CD4-positive, alpha-beta T cell (primary cell): Measurements from ENCODE around the gene STAMBPL1. TPM values are rescaled to one million over a fixed set of nuclear protein-coding genes. Genes with fewer than 3 reads are reported as not detected.

Experiments used
- ATAC-seq: fragments of 200-7000 bp; cut with Tn5 transposase; one replicate; pipeline ENCODE4 v1.10.0; 2022; ENCODE audit warnings: mild to moderate bottlenecking; ENCODE audit not compliant: poor library complexity
- CTCF ChIA-PET: fragments of 350-600 bp; sonication (Branson Sonifier 250); formaldehyde crosslinking; loops from one replicate; lab custom pipeline; 2021; ENCODE audit warnings: antibody characterized with exemption, inconsistent platforms; lab: Charles Lee
- POLR2A ChIA-PET: fragments of 350-600 bp; sonication (Branson Sonifier 250); formaldehyde crosslinking; loops from one replicate; lab custom pipeline; 2021; ENCODE audit warnings: antibody characterized with exemption, inconsistent platforms; lab: Charles Lee
- DNase-seq, 14 experiments: peaks; one replicate each; pipeline ENCODE4 v3.0.0-alpha.2; 2013 to 2020; ENCODE audit warnings: mixed read lengths in 2 of 14
- H3K27ac ChIP-seq, 2 donors: one replicate each; pipeline versions ENCODE4 v1.5.1 to v1.7.0; 2013; ENCODE audit warnings: low read length in 2 of 2, low read depth in 1 of 2, mild to moderate bottlenecking in 1 of 2
- H3K27me3 ChIP-seq, 2 experiments: 1 replicate in 1 of 2; 2 replicates in 1 of 2; pipeline versions ENCODE4 v1.6.1 to v1.7.0; 2013; ENCODE audit warnings: low read length in 2 of 2, control low read depth in 1 of 2, mild to moderate bottlenecking in 1 of 2, moderate library complexity in 1 of 2; ENCODE audit not compliant: insufficient read depth in 2 of 2, control insufficient read depth in 1 of 2
- H3K36me3 ChIP-seq: one replicate; pipeline ENCODE4 v1.6.1; 2013; ENCODE audit warnings: low read length, control low read depth; ENCODE audit not compliant: insufficient read depth
- H3K4me1 ChIP-seq: one replicate; pipeline ENCODE4 v1.6.1; 2013; ENCODE audit warnings: low read length, control low read depth; ENCODE audit not compliant: insufficient read depth
- H3K4me3 ChIP-seq: one replicate; pipeline ENCODE4 v1.5.1; 2013; ENCODE audit warnings: mild to moderate bottlenecking, low read length, moderate library complexity
- H3K9me3 ChIP-seq, 2 experiments: 1 replicate in 1 of 2; 2 replicates in 1 of 2; pipeline versions ENCODE4 v1.6.1 to v1.7.0; 2013; ENCODE audit warnings: low read length in 2 of 2, mild to moderate bottlenecking in 2 of 2, control low read depth in 1 of 2, moderate library complexity in 1 of 2; ENCODE audit not compliant: control insufficient read depth in 1 of 2, insufficient read depth in 1 of 2
- H3K27ac Mint-ChIP-seq: one replicate; pipeline ENCODE4 v1.8.0; 2020; ENCODE audit warnings: mixed read lengths
- H3K27me3 Mint-ChIP-seq: one replicate; pipeline ENCODE4 v1.8.0; 2021; ENCODE audit warnings: mixed read lengths
- H3K36me3 Mint-ChIP-seq: one replicate; pipeline ENCODE4 v1.8.0; 2021; ENCODE audit warnings: low read depth, mixed read lengths
- H3K4me1 Mint-ChIP-seq: one replicate; pipeline ENCODE4 v1.8.0; 2021; ENCODE audit warnings: low read depth, mixed read lengths
- H3K4me3 Mint-ChIP-seq: one replicate; pipeline ENCODE4 v1.8.0; 2020; ENCODE audit warnings: mild to moderate bottlenecking, mixed read lengths
- H3K9me3 Mint-ChIP-seq: one replicate; pipeline ENCODE4 v1.8.0; 2020; ENCODE audit warnings: mixed read lengths
- intact Hi-C, 2 experiments: fragments of 100-400 bp; cut with DNase I in 1 of 2; cut with micrococcal nuclease in 1 of 2; formaldehyde crosslinking; loops; one replicate each; pipeline versions ENCODE4 v1.15.1 to v1.9.0; 2023 to 2025; cut with DNase I, micrococcal nuclease
- total RNA-seq, 174 experiments: library from RNA in 2 of 174; stranded (reverse) in 2 of 174; gene quantifications; one replicate each; pipeline ENCODE4 v1.2.3 and lab custom pipeline; 2021 to 2026
- TF ChIP-seq, protein P1 (sequence below): fragments of 200-600 bp; IDR thresholded peaks from one replicate; pipeline ENCODE4 v1.8.0; 2022; ENCODE audit warnings: antibody characterized with exemption, mild to moderate bottlenecking

The STAMBPL1 gene
- total RNA-seq, 2 experiments from 2014 or later, result 23.7 to 26.7 TPM

DNA sequence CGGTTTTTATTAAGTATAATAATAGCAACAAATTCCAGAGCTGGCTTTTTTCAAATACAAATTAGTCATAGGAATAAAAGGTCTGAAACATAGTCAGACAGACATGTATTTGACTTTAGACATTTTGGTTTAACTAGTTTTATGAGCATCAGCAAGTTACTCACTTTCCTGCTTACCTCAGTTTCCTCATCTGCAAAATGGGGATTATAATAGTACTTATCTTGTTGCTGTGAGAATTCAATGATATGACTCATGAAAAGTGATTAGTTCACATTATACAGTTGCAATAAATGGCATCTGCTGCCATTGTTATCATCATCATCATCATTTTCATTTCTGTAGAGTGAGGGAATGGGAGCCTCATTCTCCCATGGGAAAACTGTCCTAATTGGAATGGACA is 39.0 kb downstream of the STAMBPL1 start:
- POLR2A ChIA-PET, result no interaction called here
- H3K9me3 ChIP-seq, result no peaks in the 10 kb centered on the region
- no peak overlapping the region for H3K27ac ChIP-seq
- H3K27me3 ChIP-seq, result no peaks in the 10 kb centered on the region
- H3K9me3 Mint-ChIP-seq, result no peaks in the 10 kb centered on the region
- H3K4me1 ChIP-seq, result no peaks in the 10 kb centered on the region
- no peaks in the 10 kb centered on the region for H3K4me1 Mint-ChIP-seq
- H3K4me3 Mint-ChIP-seq, result no peak overlapping the region
- CTCF ChIA-PET, result interaction anchor here (0.9 to 1.4 kb wide), 2 partner anchors 11 to 16 kb away, joined by 3 read pairs; no protein-coding TSS in a partner anchor
- no peak overlapping the region for H3K27ac Mint-ChIP-seq
- DNase-seq (no peak), ATAC-seq (no peak)
- no peaks in the 10 kb centered on the region for H3K27me3 Mint-ChIP-seq
- H3K36me3 ChIP-seq, result peaks cover 75% of the 10 kb centered on the region
- TF ChIP-seq, protein P1, sequence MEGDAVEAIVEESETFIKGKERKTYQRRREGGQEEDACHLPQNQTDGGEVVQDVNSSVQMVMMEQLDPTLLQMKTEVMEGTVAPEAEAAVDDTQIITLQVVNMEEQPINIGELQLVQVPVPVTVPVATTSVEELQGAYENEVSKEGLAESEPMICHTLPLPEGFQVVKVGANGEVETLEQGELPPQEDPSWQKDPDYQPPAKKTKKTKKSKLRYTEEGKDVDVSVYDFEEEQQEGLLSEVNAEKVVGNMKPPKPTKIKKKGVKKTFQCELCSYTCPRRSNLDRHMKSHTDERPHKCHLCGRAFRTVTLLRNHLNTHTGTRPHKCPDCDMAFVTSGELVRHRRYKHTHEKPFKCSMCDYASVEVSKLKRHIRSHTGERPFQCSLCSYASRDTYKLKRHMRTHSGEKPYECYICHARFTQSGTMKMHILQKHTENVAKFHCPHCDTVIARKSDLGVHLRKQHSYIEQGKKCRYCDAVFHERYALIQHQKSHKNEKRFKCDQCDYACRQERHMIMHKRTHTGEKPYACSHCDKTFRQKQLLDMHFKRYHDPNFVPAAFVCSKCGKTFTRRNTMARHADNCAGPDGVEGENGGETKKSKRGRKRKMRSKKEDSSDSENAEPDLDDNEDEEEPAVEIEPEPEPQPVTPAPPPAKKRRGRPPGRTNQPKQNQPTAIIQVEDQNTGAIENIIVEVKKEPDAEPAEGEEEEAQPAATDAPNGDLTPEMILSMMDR, result no peak
- no peak overlapping the region for H3K4me3 ChIP-seq
- intact Hi-C loops, result no loop called here
- H3K36me3 Mint-ChIP-seq, result peaks cover 73% of the 10 kb centered on the region

DNA sequence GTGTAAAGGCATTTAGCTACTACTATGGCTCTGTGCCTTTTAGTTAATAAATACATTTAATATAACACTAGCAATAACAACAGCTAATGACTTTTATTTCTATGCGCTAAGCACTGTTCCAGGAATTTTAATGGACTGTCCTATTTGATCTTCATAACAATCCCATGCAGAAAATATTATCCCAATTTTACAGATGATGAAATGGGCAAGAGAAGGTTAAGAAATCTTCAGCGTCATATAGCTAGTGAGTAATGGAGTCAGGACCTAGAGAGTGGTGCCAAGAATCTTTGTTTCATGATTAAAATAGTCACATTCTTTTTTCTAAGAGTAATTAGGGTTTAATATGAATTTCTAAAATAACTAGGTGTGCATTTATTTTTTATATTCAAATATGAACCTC is 40.2 kb downstream of the STAMBPL1 start:
- H3K36me3 ChIP-seq, result peaks cover 70% of the 10 kb centered on the region
- Mint-ChIP-seq H3K4me1 (no peaks in the 10 kb centered on the region), H3K9me3 (no peaks in the 10 kb centered on the region), H3K27ac (no peak overlapping the region), H3K27me3 (no peaks in the 10 kb centered on the region), H3K36me3 (peaks cover 80% of the 10 kb centered on the region), H3K4me3 (no peak overlapping the region)
- intact Hi-C loops, result no loop called here
- H3K27ac ChIP-seq, result no peak overlapping the region
- ATAC-seq (no peak), DNase-seq (no peak)
- no peak overlapping the region for H3K4me3 ChIP-seq
- no peaks in the 10 kb centered on the region for H3K4me1 ChIP-seq
- H3K27me3 ChIP-seq, result no peaks in the 10 kb centered on the region
- POLR2A ChIA-PET, result no interaction called here
- TF ChIP-seq, protein P1, result no peak
- no peaks in the 10 kb centered on the region for H3K9me3 ChIP-seq
- CTCF ChIA-PET, result interaction anchor here (0.9 kb wide), 1 partner anchor 11 kb away, joined by 3 read pairs; no protein-coding TSS in a partner anchor

DNA sequence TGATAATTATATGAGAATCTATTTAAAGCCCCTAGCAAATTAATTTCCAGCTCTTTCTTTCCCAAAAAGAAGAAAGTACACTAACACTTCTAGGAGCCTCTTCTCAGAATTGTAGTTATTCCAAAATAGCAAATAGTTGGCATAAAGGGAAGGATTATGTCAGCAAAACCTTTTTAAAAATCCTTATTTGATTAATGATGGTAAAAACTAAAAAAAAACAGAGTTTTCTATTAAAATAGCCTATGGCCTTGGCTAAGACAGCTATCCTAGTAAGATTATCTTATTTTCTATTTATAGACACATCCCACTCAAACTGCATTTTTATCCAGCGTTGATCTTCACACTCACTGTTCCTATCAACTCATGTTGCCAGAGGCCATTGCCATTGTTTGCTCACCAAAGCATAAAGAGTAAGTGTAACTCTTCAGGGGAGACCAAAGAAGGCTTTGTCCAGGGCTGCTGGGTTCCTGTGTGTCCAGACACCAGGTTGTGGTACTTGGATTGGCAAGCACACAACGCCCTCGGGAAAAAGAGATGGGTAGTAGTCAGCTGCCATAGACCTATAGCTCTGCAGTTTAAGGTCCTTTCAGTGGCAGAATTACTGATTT is 41.0 kb downstream of the STAMBPL1 start:
- ChIA-PET POLR2A (interaction anchor here (0.8 kb wide), 1 partner anchor 41 kb away, joined by 3 read pairs; the partner anchor contains the start of gene STAMBPL1), CTCF (interaction anchor here (1.3 kb wide), 1 partner anchor 86 kb away, joined by 3 read pairs; no protein-coding TSS in a partner anchor)
- Histone ChIP-seq H3K36me3 (peaks cover 67% of the 10 kb centered on the region), H3K9me3 (no peaks in the 10 kb centered on the region), H3K4me1 (no peaks in the 10 kb centered on the region), H3K27ac (no peak overlapping the region), H3K27me3 (no peaks in the 10 kb centered on the region), H3K4me3 (no peak overlapping the region)
- Mint-ChIP-seq H3K27me3 (no peaks in the 10 kb centered on the region), H3K4me3 (no peak overlapping the region), H3K9me3 (no peaks in the 10 kb centered on the region), H3K27ac (no peak overlapping the region), H3K36me3 (peaks cover 76% of the 10 kb centered on the region), H3K4me1 (no peaks in the 10 kb centered on the region)
- ATAC-seq (no peak), DNase-seq (no peak)
- intact Hi-C loops, result no loop called here
- TF ChIP-seq, protein P1, result no peak
